Body of pancreas (tissue), 4 donors: ENCODE measurements around the gene CYP2D6.
"Not testable (repeated sequence)": the region's sequence is repeated elsewhere in the genome, so short reads cannot be mapped to it uniquely, and the experiment has no call there.

Experiments
- CTCF ChIP-seq, 7 experiments: fragments of 450-650 bp in 4 of 7; fragments of 200-600 bp in 3 of 7; sonication (generic) in 3 of 7; IDR thresholded peaks; one replicate each; pipeline ENCODE4 v1.5.1; 2016 to 2019; ENCODE audit warnings: antibody characterized with exemption in 7 of 7
- POLR2A ChIP-seq, 3 donors: fragments of 450-650 bp; IDR thresholded peaks; one replicate each; pipeline ENCODE4 v1.6.1; 2016; ENCODE audit warnings: antibody characterized with exemption in 3 of 3, mild to moderate bottlenecking in 2 of 3

GRCh38 chr22:42128776-42129694 is 1.6 kb downstream of the CYP2D6 start:
- TF ChIP-seq CTCF, POLR2A (IDR thresholded peaks at IDR 0.05): not testable (repeated sequence)
